ENCODE data around the gene FAM234A. TPM values are rescaled to one million over a fixed set of nuclear protein-coding genes. Genes with fewer than 3 reads are reported as not detected.

Gene FAM234A
- total and polyA plus RNA-seq, 4 donors, result 24.1 to 39.7 (median 27.8) TPM

DNA sequence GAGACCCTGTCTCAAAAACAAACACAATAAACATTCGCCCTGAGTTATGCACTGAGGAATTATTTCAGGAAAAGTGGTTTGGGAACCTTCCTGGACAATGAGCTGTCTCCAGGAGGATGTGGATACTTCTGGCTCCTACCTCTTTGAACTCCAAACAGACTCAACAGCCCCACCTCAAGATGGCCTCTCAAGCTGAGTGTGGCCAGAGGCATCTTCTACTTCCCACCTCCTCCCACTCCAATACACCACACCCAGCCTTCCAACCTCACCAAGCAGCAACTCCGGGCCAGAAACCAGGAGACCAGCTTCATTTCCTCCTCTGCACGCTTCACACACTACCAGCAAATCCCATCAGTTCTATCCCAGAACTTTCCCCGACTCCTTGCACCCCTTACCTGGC, 42.8 kb upstream of the FAM234A start:
- TF ChIP-seq JUND (IDR thresholded peaks at IDR 0.05), result no peak
- no peak for TF ChIP-seq FOXA1 (IDR thresholded peaks at IDR 0.05)
- no peak for TF ChIP-seq TAF1 (conservative IDR thresholded peaks at IDR 0.05)
- TF ChIP-seq YY1 (IDR thresholded peaks at IDR 0.05), result no peak
- TF ChIP-seq GABPA (IDR thresholded peaks at IDR 0.05 in 1 of 2, conservative IDR thresholded peaks at IDR 0.05 in 1 of 2), result no peak
- no peak for TF ChIP-seq FOXA2 (IDR thresholded peaks at IDR 0.05)
- no peak for TF ChIP-seq EGR1 (IDR thresholded peaks at IDR 0.05; ENCODE audit: low read depth in 2 of 2)
- TF ChIP-seq SP1 (IDR thresholded peaks at IDR 0.05), result no peak
- TF ChIP-seq, protein P1, sequence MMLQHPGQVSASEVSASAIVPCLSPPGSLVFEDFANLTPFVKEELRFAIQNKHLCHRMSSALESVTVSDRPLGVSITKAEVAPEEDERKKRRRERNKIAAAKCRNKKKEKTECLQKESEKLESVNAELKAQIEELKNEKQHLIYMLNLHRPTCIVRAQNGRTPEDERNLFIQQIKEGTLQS (IDR thresholded peaks at IDR 0.05), result no peak
- TF ChIP-seq, protein P2, sequence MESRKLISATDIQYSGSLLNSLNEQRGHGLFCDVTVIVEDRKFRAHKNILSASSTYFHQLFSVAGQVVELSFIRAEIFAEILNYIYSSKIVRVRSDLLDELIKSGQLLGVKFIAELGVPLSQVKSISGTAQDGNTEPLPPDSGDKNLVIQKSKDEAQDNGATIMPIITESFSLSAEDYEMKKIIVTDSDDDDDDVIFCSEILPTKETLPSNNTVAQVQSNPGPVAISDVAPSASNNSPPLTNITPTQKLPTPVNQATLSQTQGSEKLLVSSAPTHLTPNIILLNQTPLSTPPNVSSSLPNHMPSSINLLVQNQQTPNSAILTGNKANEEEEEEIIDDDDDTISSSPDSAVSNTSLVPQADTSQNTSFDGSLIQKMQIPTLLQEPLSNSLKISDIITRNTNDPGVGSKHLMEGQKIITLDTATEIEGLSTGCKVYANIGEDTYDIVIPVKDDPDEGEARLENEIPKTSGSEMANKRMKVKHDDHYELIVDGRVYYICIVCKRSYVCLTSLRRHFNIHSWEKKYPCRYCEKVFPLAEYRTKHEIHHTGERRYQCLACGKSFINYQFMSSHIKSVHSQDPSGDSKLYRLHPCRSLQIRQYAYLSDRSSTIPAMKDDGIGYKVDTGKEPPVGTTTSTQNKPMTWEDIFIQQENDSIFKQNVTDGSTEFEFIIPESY (IDR thresholded peaks at IDR 0.05), result no peak
- TF ChIP-seq RAD21 (IDR thresholded peaks at IDR 0.05), result no peak
- TF ChIP-seq, protein P3, sequence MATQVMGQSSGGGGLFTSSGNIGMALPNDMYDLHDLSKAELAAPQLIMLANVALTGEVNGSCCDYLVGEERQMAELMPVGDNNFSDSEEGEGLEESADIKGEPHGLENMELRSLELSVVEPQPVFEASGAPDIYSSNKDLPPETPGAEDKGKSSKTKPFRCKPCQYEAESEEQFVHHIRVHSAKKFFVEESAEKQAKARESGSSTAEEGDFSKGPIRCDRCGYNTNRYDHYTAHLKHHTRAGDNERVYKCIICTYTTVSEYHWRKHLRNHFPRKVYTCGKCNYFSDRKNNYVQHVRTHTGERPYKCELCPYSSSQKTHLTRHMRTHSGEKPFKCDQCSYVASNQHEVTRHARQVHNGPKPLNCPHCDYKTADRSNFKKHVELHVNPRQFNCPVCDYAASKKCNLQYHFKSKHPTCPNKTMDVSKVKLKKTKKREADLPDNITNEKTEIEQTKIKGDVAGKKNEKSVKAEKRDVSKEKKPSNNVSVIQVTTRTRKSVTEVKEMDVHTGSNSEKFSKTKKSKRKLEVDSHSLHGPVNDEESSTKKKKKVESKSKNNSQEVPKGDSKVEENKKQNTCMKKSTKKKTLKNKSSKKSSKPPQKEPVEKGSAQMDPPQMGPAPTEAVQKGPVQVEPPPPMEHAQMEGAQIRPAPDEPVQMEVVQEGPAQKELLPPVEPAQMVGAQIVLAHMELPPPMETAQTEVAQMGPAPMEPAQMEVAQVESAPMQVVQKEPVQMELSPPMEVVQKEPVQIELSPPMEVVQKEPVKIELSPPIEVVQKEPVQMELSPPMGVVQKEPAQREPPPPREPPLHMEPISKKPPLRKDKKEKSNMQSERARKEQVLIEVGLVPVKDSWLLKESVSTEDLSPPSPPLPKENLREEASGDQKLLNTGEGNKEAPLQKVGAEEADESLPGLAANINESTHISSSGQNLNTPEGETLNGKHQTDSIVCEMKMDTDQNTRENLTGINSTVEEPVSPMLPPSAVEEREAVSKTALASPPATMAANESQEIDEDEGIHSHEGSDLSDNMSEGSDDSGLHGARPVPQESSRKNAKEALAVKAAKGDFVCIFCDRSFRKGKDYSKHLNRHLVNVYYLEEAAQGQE (IDR thresholded peaks at IDR 0.05), result no peak
- no peak for TF ChIP-seq NR2F2 (IDR thresholded peaks at IDR 0.05)
- Histone ChIP-seq H3K4me1 (ENCODE audit: control insufficient read depth in 4 of 4, insufficient read depth in 4 of 4, low read length in 3 of 4) (no peaks in the 10 kb centered on the region), H3K4me3 (ENCODE audit: low read depth in 1 of 3, low read length in 3 of 3) (no peak overlapping the region), H3K9me3 (ENCODE audit: control insufficient read depth in 4 of 4, low read length in 3 of 4) (no peaks in the 10 kb centered on the region), H3K36me3 (ENCODE audit: control insufficient read depth in 4 of 4, insufficient read depth in 3 of 4, low read depth in 1 of 4, low read length in 3 of 4) (peaks cover 22 to 72% (median 57%) of the 10 kb centered on the region in 4 donors), H3K27me3 (ENCODE audit: control insufficient read depth in 4 of 4, insufficient read depth in 4 of 4, low read length in 3 of 4) (no peaks in the 10 kb centered on the region), H3K27ac (ENCODE audit: low read depth in 1 of 2, low read length in 2 of 2) (no peak overlapping the region), H3K9ac (ENCODE audit: low read depth in 1 of 2, low read length in 2 of 2) (no peak overlapping the region)
- 97% methylated on average over 4 of the region's 4 CpGs for whole genome bisulfite sequencing
- DNase-seq (ENCODE audit: low spot score), result no peak

DNA sequence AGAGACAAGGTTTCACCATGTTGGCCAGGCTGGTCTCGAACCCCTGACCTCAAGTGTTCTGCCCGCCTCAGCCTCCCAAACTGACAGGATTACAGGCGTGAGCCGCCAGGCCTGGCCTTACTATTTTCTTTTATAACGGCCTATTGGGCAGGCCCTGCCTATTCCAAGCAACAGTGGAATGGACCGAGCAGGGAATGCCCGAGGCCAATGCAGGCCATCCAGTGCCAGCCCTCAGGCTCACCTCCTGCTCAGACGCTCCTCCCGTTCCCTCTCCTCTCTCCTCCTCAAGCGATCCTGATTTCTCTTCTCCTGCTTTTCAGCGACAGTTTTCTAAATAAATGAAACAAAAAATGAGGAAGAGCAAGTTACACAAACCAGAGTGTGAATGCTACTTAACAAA, 41.9 kb upstream of the FAM234A start:
- H3K4me3 ChIP-seq (ENCODE audit: low read depth in 1 of 3, low read length in 3 of 3), result no peak overlapping the region
- no peaks in the 10 kb centered on the region for H3K27me3 ChIP-seq (ENCODE audit: control insufficient read depth in 4 of 4, insufficient read depth in 4 of 4, low read length in 3 of 4)
- H3K36me3 ChIP-seq (ENCODE audit: control insufficient read depth in 4 of 4, insufficient read depth in 3 of 4, low read depth in 1 of 4, low read length in 3 of 4), result peaks cover 27 to 70% (median 58%) of the 10 kb centered on the region in 4 donors
- no peak for TF ChIP-seq EGR1 (IDR thresholded peaks at IDR 0.05; ENCODE audit: low read depth in 2 of 2)
- TF ChIP-seq, protein P3 (IDR thresholded peaks at IDR 0.05), result no peak
- TF ChIP-seq SP1 (IDR thresholded peaks at IDR 0.05), result no peak
- TF ChIP-seq, protein P4, sequence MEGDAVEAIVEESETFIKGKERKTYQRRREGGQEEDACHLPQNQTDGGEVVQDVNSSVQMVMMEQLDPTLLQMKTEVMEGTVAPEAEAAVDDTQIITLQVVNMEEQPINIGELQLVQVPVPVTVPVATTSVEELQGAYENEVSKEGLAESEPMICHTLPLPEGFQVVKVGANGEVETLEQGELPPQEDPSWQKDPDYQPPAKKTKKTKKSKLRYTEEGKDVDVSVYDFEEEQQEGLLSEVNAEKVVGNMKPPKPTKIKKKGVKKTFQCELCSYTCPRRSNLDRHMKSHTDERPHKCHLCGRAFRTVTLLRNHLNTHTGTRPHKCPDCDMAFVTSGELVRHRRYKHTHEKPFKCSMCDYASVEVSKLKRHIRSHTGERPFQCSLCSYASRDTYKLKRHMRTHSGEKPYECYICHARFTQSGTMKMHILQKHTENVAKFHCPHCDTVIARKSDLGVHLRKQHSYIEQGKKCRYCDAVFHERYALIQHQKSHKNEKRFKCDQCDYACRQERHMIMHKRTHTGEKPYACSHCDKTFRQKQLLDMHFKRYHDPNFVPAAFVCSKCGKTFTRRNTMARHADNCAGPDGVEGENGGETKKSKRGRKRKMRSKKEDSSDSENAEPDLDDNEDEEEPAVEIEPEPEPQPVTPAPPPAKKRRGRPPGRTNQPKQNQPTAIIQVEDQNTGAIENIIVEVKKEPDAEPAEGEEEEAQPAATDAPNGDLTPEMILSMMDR (IDR thresholded peaks at IDR 0.05; ENCODE audit: low read depth, low read length, missing input control), result no peak
- TF ChIP-seq JUND (IDR thresholded peaks at IDR 0.05), result no peak
- TF ChIP-seq HNF4A (conservative IDR thresholded peaks at IDR 0.05), result no peak
- no peak for TF ChIP-seq TAF1 (conservative IDR thresholded peaks at IDR 0.05)
- TF ChIP-seq, protein P1 (IDR thresholded peaks at IDR 0.05), result no peak
- TF ChIP-seq RAD21 (IDR thresholded peaks at IDR 0.05), result no peak
- no peak for TF ChIP-seq HNF4G (IDR thresholded peaks at IDR 0.05)
- no peak for TF ChIP-seq RXRA (IDR thresholded peaks at IDR 0.05)
- TF ChIP-seq NR2F2 (IDR thresholded peaks at IDR 0.05), result no peak
- no peaks in the 10 kb centered on the region for H3K4me1 ChIP-seq (ENCODE audit: control insufficient read depth in 4 of 4, insufficient read depth in 4 of 4, low read length in 3 of 4)
- no peak overlapping the region for H3K9ac ChIP-seq (ENCODE audit: low read depth in 1 of 2, low read length in 2 of 2)
- no peak overlapping the region for H3K27ac ChIP-seq (ENCODE audit: low read depth in 1 of 2, low read length in 2 of 2)
- DNase-seq (ENCODE audit: low spot score), result no peak
- 96% methylated on average over 11 of the region's 11 CpGs for WGBS
- no peaks in the 10 kb centered on the region for H3K9me3 ChIP-seq (ENCODE audit: control insufficient read depth in 4 of 4, low read length in 3 of 4)

All from liver (tissue), 9 donors.